ENCODE data around the gene SDCCAG8.
A peak's percentile ranks its signal among the peaks of the same experiment; 100 is the strongest.
"Not testable (repeated sequence)": the region's sequence is repeated elsewhere in the genome, so short reads cannot be mapped to it uniquely, and the experiment has no call there.

Gene SDCCAG8

GRCh38 chr1:243255791-243256512 lies at the start of gene SDCCAG8:
Gene SDCCAG8, plus strand, starts transcription at chr1:243256041. Its CDS starts 133 bp downstream, at chr1:243256174.
- peak; percentile 100 for DNase-seq (ENCODE audit: low read depth, low spot score)

GRCh38 chr1:243211984-243212383 lies 43.9 kb upstream of the SDCCAG8 start:
- peak; percentile 41 for DNase-seq (ENCODE audit: low read depth, low spot score)

- peak; percentile 12 for DNase-seq (ENCODE audit: low read depth, low spot score)
These were observed 42.6 kb upstream of the SDCCAG8 start for GRCh38 chr1:243213045-243213787.

GRCh38 chr1:243215276-243215875 lies 40.5 kb upstream of the SDCCAG8 start:
- not testable (repeated sequence) for DNase-seq (ENCODE audit: low read depth, low spot score)

GRCh38 chr1:243216741-243217140 lies 39.1 kb upstream of the SDCCAG8 start:
- DNase-seq (ENCODE audit: low read depth, low spot score) = no peak

- DNase-seq (ENCODE audit: low read depth, low spot score) = no peak
These were observed 38.5 kb upstream of the SDCCAG8 start for GRCh38 chr1:243217349-243217748.

GRCh38 chr1:243218059-243218458 lies 37.8 kb upstream of the SDCCAG8 start:
- no peak for DNase-seq (ENCODE audit: low read depth, low spot score)

- DNase-seq (ENCODE audit: low read depth, low spot score) = no peak
These were observed 28.2 kb upstream of the SDCCAG8 start for GRCh38 chr1:243227622-243228021.

- DNase-seq (ENCODE audit: low read depth, low spot score) = peak; percentile 29
These were observed 26.3 kb upstream of the SDCCAG8 start for GRCh38 chr1:243229526-243229925.

- DNase-seq (ENCODE audit: low read depth, low spot score) = peak; percentile 20
These were observed 24.9 kb upstream of the SDCCAG8 start for GRCh38 chr1:243230914-243231313.

- peak; percentile 16 for DNase-seq (ENCODE audit: low read depth, low spot score)
These were observed 21.9 kb upstream of the SDCCAG8 start for GRCh38 chr1:243233908-243234307.

- DNase-seq (ENCODE audit: low read depth, low spot score) = peak; percentile 53
These were observed 20.7 kb upstream of the SDCCAG8 start for GRCh38 chr1:243234978-243235647.

- no peak for DNase-seq (ENCODE audit: low read depth, low spot score)
These were observed 19.1 kb upstream of the SDCCAG8 start for GRCh38 chr1:243236604-243237252.

- DNase-seq (ENCODE audit: low read depth, low spot score) = no peak
These were observed 11.4 kb upstream of the SDCCAG8 start for GRCh38 chr1:243244432-243244841.

GRCh38 chr1:243246916-243247315 lies 8.9 kb upstream of the SDCCAG8 start:
- peak; percentile 51 for DNase-seq (ENCODE audit: low read depth, low spot score)

GRCh38 chr1:243247901-243248300 lies 7.9 kb upstream of the SDCCAG8 start:
- no peak for DNase-seq (ENCODE audit: low read depth, low spot score)

- DNase-seq (ENCODE audit: low read depth, low spot score) = no peak
These were observed 6.6 kb upstream of the SDCCAG8 start for GRCh38 chr1:243249214-243249613.

- no peak for DNase-seq (ENCODE audit: low read depth, low spot score)
These were observed 5.7 kb upstream of the SDCCAG8 start for GRCh38 chr1:243250102-243250501.

GRCh38 chr1:243251539-243251938 lies 4.3 kb upstream of the SDCCAG8 start:
- DNase-seq (ENCODE audit: low read depth, low spot score) = no peak

- no peak for DNase-seq (ENCODE audit: low read depth, low spot score)
These were observed 2.5 kb upstream of the SDCCAG8 start for GRCh38 chr1:243253211-243253925.

- no peak for DNase-seq (ENCODE audit: low read depth, low spot score)
These were observed 2.0 kb upstream of the SDCCAG8 start for GRCh38 chr1:243253926-243254232.

Data from astrocyte of the hippocampus (primary cell).